ENCODE data around the gene CHST7.

DNA sequence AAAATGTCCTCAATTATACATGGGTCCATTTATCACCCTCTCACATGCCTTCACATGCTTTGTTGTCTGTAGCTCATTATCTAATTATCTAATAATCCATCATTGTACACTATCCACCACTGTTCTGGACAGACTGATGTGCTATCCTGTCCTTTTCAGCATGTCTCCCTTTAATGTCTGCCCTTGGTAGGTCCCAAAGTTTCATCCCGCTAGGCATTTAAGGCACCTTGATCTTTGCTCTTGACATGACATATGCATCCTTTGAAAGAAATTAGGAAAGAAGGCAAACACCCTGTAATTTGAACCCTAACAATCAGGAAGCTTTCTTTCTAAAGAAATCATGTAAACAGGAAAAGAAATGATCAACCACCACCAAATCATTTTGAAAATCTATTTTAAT is 5.7 kb downstream of the CHST7 start:
- TF ChIP-seq CTCF (IDR thresholded peaks at IDR 0.05; ENCODE audit: borderline replicate concordance, extremely low read depth, low read length, poor library complexity, severe bottlenecking) (no peak), EZH2 (IDR thresholded peaks at IDR 0.05; ENCODE audit: borderline replicate concordance, low read depth, low read length, severe bottlenecking) (no peak)

All from DND-41 (cell line).